Measurements from ENCODE around the gene DISC1.

GRCh38 chr1:231929311-231929710 is 302.7 kb downstream of the DISC1 start:
- TF ChIP-seq CTCF (IDR thresholded peaks at IDR 0.05; ENCODE audit: low read depth, low read length) (no peak), MAX (IDR thresholded peaks at IDR 0.05; ENCODE audit: low read depth, low read length) (no peak), POLR2A (IDR thresholded peaks at IDR 0.05; ENCODE audit: extremely low read depth, insufficient read length) (no peak), MYC (IDR thresholded peaks at IDR 0.05; ENCODE audit: low read depth, low read length) (no peak)

Data from NB4 (cell line).